ENCODE results near the gene NOP56. TPM values are rescaled to one million over a fixed set of nuclear protein-coding genes. Genes with fewer than 3 reads are reported as not detected.

The NOP56 gene
- total RNA-seq, 6 experiments from 2014 or later = 32.7 to 60.9 (median 42.7) TPM

GRCh38 chr20:2655331-2656116 is 3.1 kb downstream of the NOP56 start:
- Histone ChIP-seq H3K9me3 (no peaks in the 10 kb centered on the region), H3K27ac (no peak overlapping the region), H3K4me1 (peaks cover 0 to 17% (median 5%) of the 10 kb centered on the region in 4 donors), H3K36me3 (peaks cover 9 to 65% (median 37%) of the 10 kb centered on the region in 4 donors), H3K4me3 (no peak overlapping the region), H3K27me3 (no peaks in the 10 kb centered on the region)
- intact Hi-C loops (cut with DNase I) = no loop called here
- ATAC-seq (no peak), DNase-seq (no peak)
- WGBS (ENCODE audit: insufficient coverage, low coverage, low lambda C conversion rate, missing lambda C conversion rate) = 100% methylated on average over 2 of the region's 17 CpGs
- TF ChIP-seq POLR2A (IDR thresholded peaks at IDR 0.05) = no peak
- no peak for TF ChIP-seq CTCF (IDR thresholded peaks at IDR 0.05)

GRCh38 chr20:2656471-2657117 is 4.2 kb downstream of the NOP56 start:
- intact Hi-C loops (cut with DNase I) = no loop called here
- H3K9me3 ChIP-seq = no peaks in the 10 kb centered on the region
- no peaks in the 10 kb centered on the region for H3K27me3 ChIP-seq
- no peak overlapping the region for H3K4me3 ChIP-seq
- ATAC-seq = no peak
- H3K27ac ChIP-seq = no peak overlapping the region
- peaks cover 0 to 12% (median 5%) of the 10 kb centered on the region in 4 donors for H3K4me1 ChIP-seq
- no peak for TF ChIP-seq CTCF (IDR thresholded peaks at IDR 0.05)
- no peak for TF ChIP-seq POLR2A (IDR thresholded peaks at IDR 0.05)
- 65% methylated on average over 12 of the region's 12 CpGs for WGBS (ENCODE audit: insufficient coverage, low coverage, low lambda C conversion rate, missing lambda C conversion rate)
- DNase-seq = no peak
- H3K36me3 ChIP-seq = peaks cover 9 to 74% (median 40%) of the 10 kb centered on the region in 4 donors

- whole genome bisulfite sequencing (ENCODE audit: insufficient coverage, low coverage, low lambda C conversion rate, missing lambda C conversion rate) = no CpG with 5 or more reads among the region's 5 CpGs
Measured at GRCh38 chr20:2657241-2657640, 4.8 kb downstream of the NOP56 start.

GRCh38 chr20:2657674-2658073 is 5.2 kb downstream of the NOP56 start:
- no peak for DNase-seq
- 92% methylated on average over 5 of the region's 5 CpGs for WGBS (ENCODE audit: insufficient coverage, low coverage, low lambda C conversion rate, missing lambda C conversion rate)
- no peak overlapping the region for H3K4me3 ChIP-seq
- H3K27ac ChIP-seq = no peak overlapping the region
- intact Hi-C loops (cut with DNase I) = no loop called here
- H3K27me3 ChIP-seq = no peaks in the 10 kb centered on the region
- H3K4me1 ChIP-seq = peaks cover 0 to 11% (median 5%) of the 10 kb centered on the region in 4 donors
- ATAC-seq = no peak
- H3K9me3 ChIP-seq = no peaks in the 10 kb centered on the region
- H3K36me3 ChIP-seq = peaks cover 9 to 83% (median 44%) of the 10 kb centered on the region in 4 donors
- TF ChIP-seq POLR2A (IDR thresholded peaks at IDR 0.05) = no peak
- no peak for TF ChIP-seq CTCF (IDR thresholded peaks at IDR 0.05)

More at GRCh38 chr20:2657241-2657640, 4.8 kb downstream of the NOP56 start:
- Histone ChIP-seq H3K27ac (no peak overlapping the region), H3K36me3 (peaks cover 9 to 81% (median 44%) of the 10 kb centered on the region in 4 donors), H3K27me3 (no peaks in the 10 kb centered on the region), H3K4me3 (no peak overlapping the region), H3K4me1 (peaks cover 0 to 11% (median 5%) of the 10 kb centered on the region in 4 donors), H3K9me3 (no peaks in the 10 kb centered on the region)
- intact Hi-C loops (cut with DNase I) = no loop called here
- ATAC-seq (no peak), DNase-seq (no peak)
- no peak for TF ChIP-seq CTCF (IDR thresholded peaks at IDR 0.05)
- no peak for TF ChIP-seq POLR2A (IDR thresholded peaks at IDR 0.05)

Measured in right lobe of liver (tissue), 6 donors.